Nucleus accumbens (tissue), 56 donors: ENCODE results near the gene NTM.

Source experiments
- DNase-seq, 56 donors: peaks; one replicate each; lab custom pipeline; 2025; lab: John Stamatoyannopoulos, UW

The NTM gene

GRCh38 chr11:131792243-131792642 lies 421.8 kb downstream of the NTM start:
- DNase-seq, result no peak

GRCh38 chr11:131796089-131796488 lies 425.7 kb downstream of the NTM start:
- no peak for DNase-seq

- peak in 36 of 56 donors; percentile 6 to 86 (median 48) for DNase-seq
These were observed 426.1 kb downstream of the NTM start for GRCh38 chr11:131796541-131796940.

- no peak for DNase-seq
These were observed 430.0 kb downstream of the NTM start for GRCh38 chr11:131800452-131800851.

- no peak for DNase-seq
These were observed 432.2 kb downstream of the NTM start for GRCh38 chr11:131802440-131803115.

- no peak for DNase-seq
These were observed 437.5 kb downstream of the NTM start for GRCh38 chr11:131807876-131808275.

- DNase-seq, result no peak
These were observed 438.1 kb downstream of the NTM start for GRCh38 chr11:131808470-131808869.

- no peak for DNase-seq
These were observed 438.9 kb downstream of the NTM start for GRCh38 chr11:131809203-131809918.

GRCh38 chr11:131810541-131810940 lies 440.1 kb downstream of the NTM start:
- DNase-seq, result no peak

- no peak for DNase-seq
These were observed 441.0 kb downstream of the NTM start for GRCh38 chr11:131811383-131811782.

GRCh38 chr11:131814108-131814507 lies 443.7 kb downstream of the NTM start:
- peak in 12 of 56 donors; percentile 4 to 42 (median 17) for DNase-seq

- no peak for DNase-seq
These were observed 445.2 kb downstream of the NTM start for GRCh38 chr11:131815590-131815989.

GRCh38 chr11:131816051-131816450 lies 445.6 kb downstream of the NTM start:
- DNase-seq, result no peak

- no peak for DNase-seq
These were observed 447.3 kb downstream of the NTM start for GRCh38 chr11:131817687-131818188.

- DNase-seq, result no peak
These were observed 449.4 kb downstream of the NTM start for GRCh38 chr11:131819865-131820264.

- DNase-seq, result no peak
These were observed 452.1 kb downstream of the NTM start for GRCh38 chr11:131822506-131822905.

- no peak for DNase-seq
These were observed 453.4 kb downstream of the NTM start for GRCh38 chr11:131823772-131824171.

GRCh38 chr11:131824771-131825170 lies 454.4 kb downstream of the NTM start:
- no peak for DNase-seq

GRCh38 chr11:131827430-131827829 lies 457.0 kb downstream of the NTM start:
- DNase-seq, result no peak

GRCh38 chr11:131829725-131830124 lies 459.3 kb downstream of the NTM start:
- DNase-seq, result no peak

- no peak for DNase-seq
These were observed 461.7 kb downstream of the NTM start for GRCh38 chr11:131832079-131832478.

GRCh38 chr11:131833366-131833765 lies 463.0 kb downstream of the NTM start:
- DNase-seq, result no peak
